ENCODE data around the gene GFRA4. TPM values are rescaled to one million over a fixed set of nuclear protein-coding genes. Genes with fewer than 3 reads are reported as not detected.

GFRA4 gene
- total and polyA plus RNA-seq, 4 donors, result 0.15 TPM; not detected in 3

GRCh38 chr20:3705491-3705969, 42.3 kb upstream of the GFRA4 start:
- no peaks in the 10 kb centered on the region for H3K36me3 ChIP-seq (ENCODE audit: control insufficient read depth, insufficient read depth, low read length)
- DNase-seq (ENCODE audit: low read depth in 4 of 6, low spot score in 6 of 6), result no peak
- H3K4me1 ChIP-seq (ENCODE audit: control insufficient read depth, insufficient read depth, low read length), result peaks cover 10% of the 10 kb centered on the region
- WGBS (ENCODE audit: insufficient coverage), result 90% methylated on average over 10 of the region's 14 CpGs
- H3K4me3 ChIP-seq (ENCODE audit: low read depth, low read length), result no peak overlapping the region
- no peaks in the 10 kb centered on the region for H3K27me3 ChIP-seq (ENCODE audit: control insufficient read depth, insufficient read depth, low read length)
- H3K27ac ChIP-seq (ENCODE audit: low read depth, low read length), result no peak overlapping the region
- no peaks in the 10 kb centered on the region for H3K9me3 ChIP-seq (ENCODE audit: control insufficient read depth, insufficient read depth, low read length)

GRCh38 chr20:3704087-3704486, 40.9 kb upstream of the GFRA4 start:
- WGBS (ENCODE audit: insufficient coverage), result 60% methylated on average over 5 of the region's 5 CpGs
- peaks cover 8% of the 10 kb centered on the region for H3K4me1 ChIP-seq (ENCODE audit: control insufficient read depth, insufficient read depth, low read length)
- peak in 2 of 6 donors; percentile 8 to 34 for DNase-seq (ENCODE audit: low read depth in 4 of 6, low spot score in 6 of 6)

GRCh38 chr20:3702611-3703391, 39.6 kb upstream of the GFRA4 start:
- WGBS (ENCODE audit: insufficient coverage), result 95% methylated on average over 8 of the region's 11 CpGs
- H3K9me3 ChIP-seq (ENCODE audit: control insufficient read depth, insufficient read depth, low read length), result no peaks in the 10 kb centered on the region
- no peaks in the 10 kb centered on the region for H3K36me3 ChIP-seq (ENCODE audit: control insufficient read depth, insufficient read depth, low read length)
- no peak overlapping the region for H3K27ac ChIP-seq (ENCODE audit: low read depth, low read length)
- no peak overlapping the region for H3K4me3 ChIP-seq (ENCODE audit: low read depth, low read length)
- H3K4me1 ChIP-seq (ENCODE audit: control insufficient read depth, insufficient read depth, low read length), result peaks cover 18% of the 10 kb centered on the region
- no peak for DNase-seq (ENCODE audit: low read depth in 4 of 6, low spot score in 6 of 6)
- no peaks in the 10 kb centered on the region for H3K27me3 ChIP-seq (ENCODE audit: control insufficient read depth, insufficient read depth, low read length)

More at GRCh38 chr20:3704087-3704486, 40.9 kb upstream of the GFRA4 start:
- Histone ChIP-seq H3K4me3 (ENCODE audit: low read depth, low read length) (no peak overlapping the region), H3K27me3 (ENCODE audit: control insufficient read depth, insufficient read depth, low read length) (no peaks in the 10 kb centered on the region), H3K36me3 (ENCODE audit: control insufficient read depth, insufficient read depth, low read length) (no peaks in the 10 kb centered on the region), H3K9me3 (ENCODE audit: control insufficient read depth, insufficient read depth, low read length) (no peaks in the 10 kb centered on the region), H3K27ac (ENCODE audit: low read depth, low read length) (no peak overlapping the region)

GRCh38 chr20:3701061-3701998, 38.1 kb upstream of the GFRA4 start:
- no peaks in the 10 kb centered on the region for H3K36me3 ChIP-seq (ENCODE audit: control insufficient read depth, insufficient read depth, low read length)
- WGBS (ENCODE audit: insufficient coverage), result 91% methylated on average over 13 of the region's 13 CpGs
- no peak overlapping the region for H3K4me3 ChIP-seq (ENCODE audit: low read depth, low read length)
- no peak overlapping the region for H3K27ac ChIP-seq (ENCODE audit: low read depth, low read length)
- DNase-seq (ENCODE audit: low read depth in 4 of 6, low spot score in 6 of 6), result no peak
- no peaks in the 10 kb centered on the region for H3K27me3 ChIP-seq (ENCODE audit: control insufficient read depth, insufficient read depth, low read length)
- no peaks in the 10 kb centered on the region for H3K9me3 ChIP-seq (ENCODE audit: control insufficient read depth, insufficient read depth, low read length)
- peaks cover 18% of the 10 kb centered on the region for H3K4me1 ChIP-seq (ENCODE audit: control insufficient read depth, insufficient read depth, low read length)

- WGBS (ENCODE audit: insufficient coverage), result 84% methylated on average over 15 of the region's 16 CpGs
Measured at GRCh38 chr20:3699037-3699436, 35.8 kb upstream of the GFRA4 start.

GRCh38 chr20:3698591-3699001, 35.4 kb upstream of the GFRA4 start:
- no peak for DNase-seq (ENCODE audit: low read depth in 4 of 6, low spot score in 6 of 6)
- no peaks in the 10 kb centered on the region for H3K27me3 ChIP-seq (ENCODE audit: control insufficient read depth, insufficient read depth, low read length)
- H3K27ac ChIP-seq (ENCODE audit: low read depth, low read length), result no peak overlapping the region
- H3K4me3 ChIP-seq (ENCODE audit: low read depth, low read length), result no peak overlapping the region
- no peaks in the 10 kb centered on the region for H3K9me3 ChIP-seq (ENCODE audit: control insufficient read depth, insufficient read depth, low read length)
- peaks cover 14% of the 10 kb centered on the region for H3K4me1 ChIP-seq (ENCODE audit: control insufficient read depth, insufficient read depth, low read length)
- no peaks in the 10 kb centered on the region for H3K36me3 ChIP-seq (ENCODE audit: control insufficient read depth, insufficient read depth, low read length)
- 78% methylated on average over 6 of the region's 6 CpGs for WGBS (ENCODE audit: insufficient coverage)

More at GRCh38 chr20:3699037-3699436, 35.8 kb upstream of the GFRA4 start:
- Histone ChIP-seq H3K27me3 (ENCODE audit: control insufficient read depth, insufficient read depth, low read length) (no peaks in the 10 kb centered on the region), H3K9me3 (ENCODE audit: control insufficient read depth, insufficient read depth, low read length) (no peaks in the 10 kb centered on the region), H3K4me3 (ENCODE audit: low read depth, low read length) (no peak overlapping the region), H3K36me3 (ENCODE audit: control insufficient read depth, insufficient read depth, low read length) (no peaks in the 10 kb centered on the region), H3K27ac (ENCODE audit: low read depth, low read length) (no peak overlapping the region), H3K4me1 (ENCODE audit: control insufficient read depth, insufficient read depth, low read length) (peaks cover 16% of the 10 kb centered on the region)
- DNase-seq (ENCODE audit: low read depth in 4 of 6, low spot score in 6 of 6), result no peak

GRCh38 chr20:3697588-3698305, 34.5 kb upstream of the GFRA4 start:
- Histone ChIP-seq H3K4me1 (ENCODE audit: control insufficient read depth, insufficient read depth, low read length) (peaks cover 14% of the 10 kb centered on the region), H3K9me3 (ENCODE audit: control insufficient read depth, insufficient read depth, low read length) (no peaks in the 10 kb centered on the region), H3K27ac (ENCODE audit: low read depth, low read length) (no peak overlapping the region), H3K4me3 (ENCODE audit: low read depth, low read length) (no peak overlapping the region), H3K36me3 (ENCODE audit: control insufficient read depth, insufficient read depth, low read length) (no peaks in the 10 kb centered on the region), H3K27me3 (ENCODE audit: control insufficient read depth, insufficient read depth, low read length) (no peaks in the 10 kb centered on the region)
- no peak for DNase-seq (ENCODE audit: low read depth in 4 of 6, low spot score in 6 of 6)
- WGBS (ENCODE audit: insufficient coverage), result 64% methylated on average over 18 of the region's 18 CpGs

- no peak for DNase-seq (ENCODE audit: low read depth in 4 of 6, low spot score in 6 of 6)
- WGBS (ENCODE audit: insufficient coverage), result 88% methylated on average over 15 of the region's 15 CpGs
- Histone ChIP-seq H3K27me3 (ENCODE audit: control insufficient read depth, insufficient read depth, low read length) (no peaks in the 10 kb centered on the region), H3K4me1 (ENCODE audit: control insufficient read depth, insufficient read depth, low read length) (peaks cover 14% of the 10 kb centered on the region), H3K36me3 (ENCODE audit: control insufficient read depth, insufficient read depth, low read length) (no peaks in the 10 kb centered on the region), H3K27ac (ENCODE audit: low read depth, low read length) (no peak overlapping the region), H3K4me3 (ENCODE audit: low read depth, low read length) (no peak overlapping the region), H3K9me3 (ENCODE audit: control insufficient read depth, insufficient read depth, low read length) (no peaks in the 10 kb centered on the region)
Measured at GRCh38 chr20:3696745-3697587, 33.8 kb upstream of the GFRA4 start.

Measured in spinal cord (tissue), 10 donors.